Measurements from ENCODE around the gene PIP4P1.
"Not testable (repeated sequence)": the region's sequence is repeated elsewhere in the genome, so short reads cannot be mapped to it uniquely, and the experiment has no call there.

Gene PIP4P1

GRCh38 chr14:20472536-20473169 is 11.4 kb upstream of the PIP4P1 start:
- DNase-seq, result no peak

GRCh38 chr14:20470603-20470901 is 9.3 kb upstream of the PIP4P1 start:
- no peak for DNase-seq

GRCh38 chr14:20469890-20470602 is 8.8 kb upstream of the PIP4P1 start:
- no peak for DNase-seq

- peak; percentile 88 for DNase-seq
Observed at GRCh38 chr14:20469242-20469889, 8.1 kb upstream of the PIP4P1 start, which contains the start of gene PNP. PNP (plus strand) TSS chr14:20469406; CDS start chr14:20469525, 119 bp downstream.

- no peak for DNase-seq
Observed at GRCh38 chr14:20468764-20469241, 7.6 kb upstream of the PIP4P1 start.

- DNase-seq, result peak; percentile 40
Observed at GRCh38 chr14:20460458-20461224, 593 bp downstream of the PIP4P1 start.

- DNase-seq, result no peak
Observed at GRCh38 chr14:20458031-20458789, 3.0 kb downstream of the PIP4P1 start.

GRCh38 chr14:20456971-20457370 is 4.3 kb downstream of the PIP4P1 start:
- DNase-seq, result no peak

GRCh38 chr14:20455355-20456300 is 5.6 kb downstream of the PIP4P1 start:
- no peak for DNase-seq

GRCh38 chr14:20454516-20455354 is 6.5 kb downstream of the PIP4P1 start, which contains the start of the genes APEX1 and OSGEP:
APEX1 (plus strand) TSS chr14:20455226; CDS start chr14:20455646, 420 bp downstream.
OSGEP (minus strand) TSS chr14:20454812; CDS start chr14:20454683, 129 bp downstream.
- DNase-seq, result peak; percentile 96

- DNase-seq, result not testable (repeated sequence)
Observed at GRCh38 chr14:20452831-20453230, 8.4 kb downstream of the PIP4P1 start.

GRCh38 chr14:20446889-20447288 is 14.3 kb downstream of the PIP4P1 start:
- no peak for DNase-seq

- not testable (repeated sequence) for DNase-seq
Observed at GRCh38 chr14:20443650-20444049, 17.6 kb downstream of the PIP4P1 start.

GRCh38 chr14:20441461-20441860 is 19.8 kb downstream of the PIP4P1 start:
- DNase-seq, result no peak

- DNase-seq, result no peak
Observed at GRCh38 chr14:20440882-20441281, 20.4 kb downstream of the PIP4P1 start.

- DNase-seq, result no peak
Observed at GRCh38 chr14:20440465-20440864, 20.8 kb downstream of the PIP4P1 start.

GRCh38 chr14:20438664-20439063 is 22.6 kb downstream of the PIP4P1 start:
- no peak for DNase-seq

- DNase-seq, result no peak
Observed at GRCh38 chr14:20436363-20436755, 24.9 kb downstream of the PIP4P1 start.

- peak; percentile 10 for DNase-seq
Observed at GRCh38 chr14:20435582-20436362, 25.5 kb downstream of the PIP4P1 start, which contains the start of gene KLHL33. KLHL33 (minus strand) TSS chr14:20436166; CDS start chr14:20435811, 355 bp downstream.

Measured in NCI-H526 treated with DMSO at 0.1 percent for 48 hours (cell line).